ENCODE results near the gene ANXA6. TPM values are rescaled to one million over a fixed set of nuclear protein-coding genes. Genes with fewer than 3 reads are reported as not detected.

The ANXA6 gene
- total and polyA plus RNA-seq, 2 donors from 2014 or later = 107 to 183 TPM

GRCh38 chr5:151093476-151093889 is 64.1 kb downstream of the ANXA6 start:
- TF ChIP-seq, protein P1, sequence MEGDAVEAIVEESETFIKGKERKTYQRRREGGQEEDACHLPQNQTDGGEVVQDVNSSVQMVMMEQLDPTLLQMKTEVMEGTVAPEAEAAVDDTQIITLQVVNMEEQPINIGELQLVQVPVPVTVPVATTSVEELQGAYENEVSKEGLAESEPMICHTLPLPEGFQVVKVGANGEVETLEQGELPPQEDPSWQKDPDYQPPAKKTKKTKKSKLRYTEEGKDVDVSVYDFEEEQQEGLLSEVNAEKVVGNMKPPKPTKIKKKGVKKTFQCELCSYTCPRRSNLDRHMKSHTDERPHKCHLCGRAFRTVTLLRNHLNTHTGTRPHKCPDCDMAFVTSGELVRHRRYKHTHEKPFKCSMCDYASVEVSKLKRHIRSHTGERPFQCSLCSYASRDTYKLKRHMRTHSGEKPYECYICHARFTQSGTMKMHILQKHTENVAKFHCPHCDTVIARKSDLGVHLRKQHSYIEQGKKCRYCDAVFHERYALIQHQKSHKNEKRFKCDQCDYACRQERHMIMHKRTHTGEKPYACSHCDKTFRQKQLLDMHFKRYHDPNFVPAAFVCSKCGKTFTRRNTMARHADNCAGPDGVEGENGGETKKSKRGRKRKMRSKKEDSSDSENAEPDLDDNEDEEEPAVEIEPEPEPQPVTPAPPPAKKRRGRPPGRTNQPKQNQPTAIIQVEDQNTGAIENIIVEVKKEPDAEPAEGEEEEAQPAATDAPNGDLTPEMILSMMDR (IDR thresholded peaks at IDR 0.05; ENCODE audit: borderline replicate concordance, extremely low read depth, insufficient read depth) = no peak
- intact Hi-C loops (cut with DNase I) = no loop called here
- FAIRE-seq = no peak

DNA sequence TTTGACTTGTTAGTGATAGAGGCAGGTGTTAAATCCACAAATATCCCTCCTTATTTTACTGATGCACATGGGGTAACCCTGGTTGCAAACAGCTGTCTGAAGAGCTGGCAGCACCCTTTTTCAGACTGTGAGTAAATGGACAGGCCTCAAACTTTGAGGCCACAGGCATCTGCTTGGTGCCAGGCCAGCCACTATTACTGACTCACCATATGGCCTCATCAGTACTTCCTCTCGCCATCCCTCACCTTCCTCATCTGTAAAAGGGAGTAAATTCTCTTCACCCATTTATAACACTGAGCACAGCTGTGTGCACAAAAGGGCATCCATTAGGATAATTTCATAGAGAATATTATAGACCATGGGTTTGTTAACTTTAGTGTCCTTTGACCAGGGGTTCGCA is 64.8 kb downstream of the ANXA6 start:
- intact Hi-C loops (cut with DNase I) = no loop called here
- H3K9me3 ChIP-seq (ENCODE audit: control insufficient read depth in 2 of 3, insufficient read depth in 1 of 3, low read length in 3 of 3) = no peaks in the 10 kb centered on the region
- no peak overlapping the region for H3K27ac ChIP-seq (ENCODE audit: low read depth in 2 of 2, low read length in 2 of 2)
- FAIRE-seq (no peak), DNase-seq (no peak)
- TF ChIP-seq, protein P1 (IDR thresholded peaks at IDR 0.05; ENCODE audit: borderline replicate concordance, extremely low read depth, insufficient read depth) = no peak
- H3K27me3 ChIP-seq (ENCODE audit: control insufficient read depth, insufficient read depth, low read length) = no peaks in the 10 kb centered on the region
- H3K4me1 ChIP-seq (ENCODE audit: control insufficient read depth in 2 of 3, insufficient read depth in 2 of 3, low read depth in 1 of 3, low read length in 3 of 3) = peaks cover 8 to 33% (median 30%) of the 10 kb centered on the region in 3 donors
- H3K9ac ChIP-seq (ENCODE audit: low read length in 3 of 3) = no peak overlapping the region
- no peak overlapping the region for H3K4me3 ChIP-seq (ENCODE audit: low read length in 3 of 3)
- H3K36me3 ChIP-seq (ENCODE audit: control insufficient read depth in 2 of 3, insufficient read depth in 3 of 3, low read length in 3 of 3) = no peaks in the 10 kb centered on the region

More at GRCh38 chr5:151093476-151093889, 64.1 kb downstream of the ANXA6 start:
- peak overlapping the region; percentile 72 to 74 for H3K27ac ChIP-seq (ENCODE audit: low read depth in 2 of 2, low read length in 2 of 2)
- H3K27me3 ChIP-seq (ENCODE audit: control insufficient read depth, insufficient read depth, low read length) = no peaks in the 10 kb centered on the region
- no peaks in the 10 kb centered on the region for H3K36me3 ChIP-seq (ENCODE audit: control insufficient read depth in 2 of 3, insufficient read depth in 3 of 3, low read length in 3 of 3)
- no peaks in the 10 kb centered on the region for H3K9me3 ChIP-seq (ENCODE audit: control insufficient read depth in 2 of 3, insufficient read depth in 1 of 3, low read length in 3 of 3)
- H3K4me1 ChIP-seq (ENCODE audit: control insufficient read depth in 2 of 3, insufficient read depth in 2 of 3, low read depth in 1 of 3, low read length in 3 of 3) = peaks cover 8 to 40% (median 30%) of the 10 kb centered on the region in 3 donors
- peak overlapping the region in 1 of 3 donors; percentile 1 for H3K9ac ChIP-seq (ENCODE audit: low read length in 3 of 3)
- H3K4me3 ChIP-seq (ENCODE audit: low read length in 3 of 3) = no peak overlapping the region
- no peak for DNase-seq

GRCh38 chr5:151089726-151090125 is 67.9 kb downstream of the ANXA6 start:
- H3K9ac ChIP-seq (ENCODE audit: low read length in 3 of 3) = no peak overlapping the region
- TF ChIP-seq, protein P1 (IDR thresholded peaks at IDR 0.05; ENCODE audit: borderline replicate concordance, extremely low read depth, insufficient read depth) = no peak
- DNase-seq (no peak), FAIRE-seq (no peak)
- H3K27me3 ChIP-seq (ENCODE audit: control insufficient read depth, insufficient read depth, low read length) = no peaks in the 10 kb centered on the region
- no peaks in the 10 kb centered on the region for H3K9me3 ChIP-seq (ENCODE audit: control insufficient read depth in 2 of 3, insufficient read depth in 1 of 3, low read length in 3 of 3)
- no peak overlapping the region for H3K27ac ChIP-seq (ENCODE audit: low read depth in 2 of 2, low read length in 2 of 2)
- H3K4me3 ChIP-seq (ENCODE audit: low read length in 3 of 3) = no peak overlapping the region
- peaks cover 0 to 32% (median 21%) of the 10 kb centered on the region in 3 donors for H3K4me1 ChIP-seq (ENCODE audit: control insufficient read depth in 2 of 3, insufficient read depth in 2 of 3, low read depth in 1 of 3, low read length in 3 of 3)
- intact Hi-C loops (cut with DNase I) = no loop called here
- no peaks in the 10 kb centered on the region for H3K36me3 ChIP-seq (ENCODE audit: control insufficient read depth in 2 of 3, insufficient read depth in 3 of 3, low read length in 3 of 3)

GRCh38 chr5:151088986-151089385 is 68.6 kb downstream of the ANXA6 start:
- H3K9ac ChIP-seq (ENCODE audit: low read length in 3 of 3) = no peak overlapping the region
- H3K27ac ChIP-seq (ENCODE audit: low read depth in 2 of 2, low read length in 2 of 2) = no peak overlapping the region
- peaks cover 0 to 25% (median 13%) of the 10 kb centered on the region in 3 donors for H3K4me1 ChIP-seq (ENCODE audit: control insufficient read depth in 2 of 3, insufficient read depth in 2 of 3, low read depth in 1 of 3, low read length in 3 of 3)
- H3K9me3 ChIP-seq (ENCODE audit: control insufficient read depth in 2 of 3, insufficient read depth in 1 of 3, low read length in 3 of 3) = no peaks in the 10 kb centered on the region
- no peak overlapping the region for H3K4me3 ChIP-seq (ENCODE audit: low read length in 3 of 3)
- H3K36me3 ChIP-seq (ENCODE audit: control insufficient read depth in 2 of 3, insufficient read depth in 3 of 3, low read length in 3 of 3) = no peaks in the 10 kb centered on the region
- TF ChIP-seq, protein P1 (IDR thresholded peaks at IDR 0.05; ENCODE audit: borderline replicate concordance, extremely low read depth, insufficient read depth) = no peak
- intact Hi-C loops (cut with DNase I) = no loop called here
- DNase-seq (no peak), FAIRE-seq (no peak)
- H3K27me3 ChIP-seq (ENCODE audit: control insufficient read depth, insufficient read depth, low read length) = no peaks in the 10 kb centered on the region

Data from kidney (tissue), 14 donors.